ENCODE data around the gene IRF2.

GRCh38 chr4:184515606-184516005 lies 41.3 kb upstream of the IRF2 start:
- no peak for TF ChIP-seq CTCF (IDR thresholded peaks at IDR 0.05; ENCODE audit: borderline replicate concordance, extremely low read depth, low read length, poor library complexity, severe bottlenecking)
- no peak for TF ChIP-seq EZH2 (IDR thresholded peaks at IDR 0.05; ENCODE audit: borderline replicate concordance, low read depth, low read length, severe bottlenecking)

Measured in DND-41 (cell line).